ENCODE results near the gene ELL. TPM values are rescaled to one million over a fixed set of nuclear protein-coding genes. Genes with fewer than 3 reads are reported as not detected.
A peak's percentile ranks its signal among the peaks of the same experiment; 100 is the strongest.

ELL gene
- total RNA-seq, 1 donor from 2014 or later: 8.1 TPM

- no peak for DNase-seq (ENCODE audit: low read depth)
Measured at GRCh38 chr19:18446811-18447359, 75.0 kb downstream of the ELL start.

DNA sequence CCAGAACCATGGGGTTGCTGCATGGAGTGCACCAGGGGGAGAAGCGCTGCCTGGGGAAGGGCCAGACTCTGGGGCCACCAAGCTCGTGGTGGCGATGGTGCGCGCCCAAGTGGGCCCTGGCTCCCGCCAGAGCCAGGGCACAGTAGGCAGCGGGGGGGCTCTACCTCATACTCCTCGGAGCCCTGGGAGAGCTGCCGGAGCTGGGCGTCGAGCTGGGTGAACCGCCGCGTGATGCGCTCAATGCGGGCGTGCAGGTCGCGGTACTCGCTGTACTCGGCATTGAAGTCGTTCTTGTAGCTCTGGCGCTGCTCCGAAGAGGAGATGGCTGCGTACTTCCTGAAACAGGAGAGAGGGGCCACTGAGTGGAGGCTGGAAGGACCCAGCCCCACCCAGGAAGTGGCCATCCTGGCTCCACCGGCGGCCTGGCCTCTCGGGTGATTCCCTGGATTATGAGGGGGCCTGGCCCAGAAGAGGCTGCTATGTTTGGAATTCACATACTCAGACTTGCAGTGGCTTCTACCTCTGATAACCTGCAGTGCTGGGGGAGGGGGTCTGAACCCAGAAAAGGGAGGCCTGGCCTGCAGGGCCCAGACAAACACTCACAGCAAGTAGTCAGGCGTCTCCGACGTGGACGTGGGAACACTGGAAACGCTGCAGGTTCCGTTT, 75.6 kb downstream of the ELL start:
- DNase-seq (ENCODE audit: low read depth): no peak

DNA sequence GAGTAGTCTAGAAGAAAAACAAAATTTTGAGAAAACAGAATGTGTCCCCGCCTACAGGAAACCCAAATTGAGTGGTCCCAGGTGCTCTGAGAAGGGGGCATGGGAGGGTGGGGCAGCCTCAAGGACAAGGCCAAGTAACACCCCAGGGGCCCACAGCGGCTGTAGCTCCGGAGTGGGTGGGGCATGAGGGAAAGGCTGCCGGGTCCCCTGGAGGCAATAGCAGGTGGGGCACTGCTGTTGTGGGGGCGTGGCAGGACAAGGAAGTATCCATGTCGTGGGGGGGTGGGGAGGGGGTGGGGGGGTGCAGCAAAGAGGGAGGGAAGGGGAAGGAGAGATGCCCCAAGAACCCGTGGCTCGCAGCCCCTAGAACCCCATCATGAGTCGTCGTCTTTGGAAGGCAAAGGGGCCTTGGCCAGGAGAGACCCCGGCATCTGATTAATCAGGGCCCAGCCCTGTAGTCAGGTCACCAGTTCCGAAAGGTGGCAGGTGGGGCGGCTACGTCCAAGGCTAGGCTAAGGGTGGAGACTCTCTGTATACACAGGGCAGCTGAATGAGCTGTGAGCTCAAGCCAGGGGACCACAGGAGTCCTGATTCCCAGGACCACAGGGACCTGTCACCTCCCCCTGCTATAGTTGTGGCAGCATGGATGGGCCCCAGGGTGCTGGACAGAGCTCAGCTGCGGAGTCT, 76.5 kb downstream of the ELL start:
- DNase-seq (ENCODE audit: low read depth): peak; percentile 40

GRCh38 chr19:18444513-18444912, 77.4 kb downstream of the ELL start:
- peak; percentile 38 for DNase-seq (ENCODE audit: low read depth)

DNA sequence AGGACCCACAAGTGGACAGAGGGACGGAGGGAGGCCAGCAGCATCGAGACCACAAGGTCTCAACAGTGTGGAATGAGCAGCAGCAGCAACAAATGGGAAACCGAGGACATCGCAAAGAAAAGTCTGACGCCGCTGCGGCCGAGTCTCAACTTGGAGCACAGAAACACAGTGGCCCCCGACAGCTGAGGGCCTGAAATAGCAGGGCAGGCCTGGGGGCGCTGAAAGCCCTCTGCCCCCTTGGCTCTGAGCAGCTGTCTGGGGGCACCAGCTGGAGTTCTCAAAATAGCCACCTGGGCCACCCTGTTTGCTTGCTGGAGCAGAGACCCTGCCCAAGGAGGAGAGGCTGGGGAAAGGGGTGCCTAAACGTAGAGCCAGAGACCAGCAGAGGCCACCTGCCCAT, 78.0 kb downstream of the ELL start:
- DNase-seq (ENCODE audit: low read depth): peak; percentile 91

- DNase-seq (ENCODE audit: low read depth): no peak
Measured at GRCh38 chr19:18443406-18443805, 78.5 kb downstream of the ELL start.

- no peak for DNase-seq (ENCODE audit: low read depth)
Measured at GRCh38 chr19:18442941-18443340, 78.9 kb downstream of the ELL start.

GRCh38 chr19:18441804-18442788, 79.8 kb downstream of the ELL start:
- no peak for DNase-seq (ENCODE audit: low read depth)

DNA sequence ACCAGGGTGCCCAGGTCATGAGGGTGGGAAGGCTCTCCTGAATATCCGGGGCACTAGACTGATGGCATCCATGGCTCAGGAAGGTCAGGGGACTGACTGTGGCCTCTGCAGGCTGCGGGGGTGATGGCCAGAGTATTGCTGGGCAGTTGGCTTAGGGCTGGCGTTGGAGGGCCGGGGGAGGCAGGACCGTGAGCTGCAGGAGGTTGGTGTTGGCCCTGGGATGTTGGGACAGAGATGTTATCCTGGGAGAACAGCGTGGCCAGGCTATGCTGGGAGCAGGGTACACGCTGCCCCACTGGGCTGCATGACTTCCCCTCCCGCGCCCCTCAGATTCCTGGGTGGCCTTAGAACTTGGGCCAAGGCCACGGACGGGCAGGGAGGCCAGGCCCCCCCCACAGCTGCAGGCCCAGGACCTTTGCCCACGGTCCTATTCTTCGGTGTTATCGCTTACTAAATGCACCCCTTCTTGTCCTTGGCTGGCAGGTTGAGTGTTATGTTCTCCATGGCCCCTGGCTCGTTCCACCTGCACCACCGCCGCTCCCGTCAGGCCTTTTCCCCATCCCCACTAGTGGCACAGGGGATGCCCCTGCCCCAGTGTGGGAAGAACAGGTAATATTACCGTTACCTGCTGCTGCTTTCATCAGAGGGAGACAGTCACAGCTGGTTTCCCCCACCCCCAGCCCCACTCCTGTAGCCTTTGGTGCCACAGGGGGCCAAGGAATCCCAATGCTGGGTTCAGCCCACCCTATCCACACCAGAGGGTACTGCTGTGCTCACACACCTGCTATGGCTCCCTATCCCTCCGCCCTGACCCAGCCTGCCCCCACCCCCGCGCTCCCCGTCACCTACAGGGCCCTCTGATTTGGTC, 80.7 kb downstream of the ELL start:
- no peak for DNase-seq (ENCODE audit: low read depth)

- DNase-seq (ENCODE audit: low read depth): no peak
Measured at GRCh38 chr19:18440415-18440877, 81.4 kb downstream of the ELL start.

GRCh38 chr19:18439910-18440237, 82.0 kb downstream of the ELL start:
- DNase-seq (ENCODE audit: low read depth): no peak

- DNase-seq (ENCODE audit: low read depth): no peak
Measured at GRCh38 chr19:18439025-18439909, 82.6 kb downstream of the ELL start.

- DNase-seq (ENCODE audit: low read depth): no peak
Measured at GRCh38 chr19:18438331-18439024, 83.4 kb downstream of the ELL start.

GRCh38 chr19:18437491-18438330, 84.2 kb downstream of the ELL start, which contains the start of gene ISYNA1:
Gene ISYNA1, minus strand, starts transcription at chr19:18438133. Its CDS starts 154 bp downstream, at chr19:18437979.
- DNase-seq (ENCODE audit: low read depth): no peak

GRCh38 chr19:18436671-18437490, 85.0 kb downstream of the ELL start:
- DNase-seq (ENCODE audit: low read depth): peak; percentile 70

DNA sequence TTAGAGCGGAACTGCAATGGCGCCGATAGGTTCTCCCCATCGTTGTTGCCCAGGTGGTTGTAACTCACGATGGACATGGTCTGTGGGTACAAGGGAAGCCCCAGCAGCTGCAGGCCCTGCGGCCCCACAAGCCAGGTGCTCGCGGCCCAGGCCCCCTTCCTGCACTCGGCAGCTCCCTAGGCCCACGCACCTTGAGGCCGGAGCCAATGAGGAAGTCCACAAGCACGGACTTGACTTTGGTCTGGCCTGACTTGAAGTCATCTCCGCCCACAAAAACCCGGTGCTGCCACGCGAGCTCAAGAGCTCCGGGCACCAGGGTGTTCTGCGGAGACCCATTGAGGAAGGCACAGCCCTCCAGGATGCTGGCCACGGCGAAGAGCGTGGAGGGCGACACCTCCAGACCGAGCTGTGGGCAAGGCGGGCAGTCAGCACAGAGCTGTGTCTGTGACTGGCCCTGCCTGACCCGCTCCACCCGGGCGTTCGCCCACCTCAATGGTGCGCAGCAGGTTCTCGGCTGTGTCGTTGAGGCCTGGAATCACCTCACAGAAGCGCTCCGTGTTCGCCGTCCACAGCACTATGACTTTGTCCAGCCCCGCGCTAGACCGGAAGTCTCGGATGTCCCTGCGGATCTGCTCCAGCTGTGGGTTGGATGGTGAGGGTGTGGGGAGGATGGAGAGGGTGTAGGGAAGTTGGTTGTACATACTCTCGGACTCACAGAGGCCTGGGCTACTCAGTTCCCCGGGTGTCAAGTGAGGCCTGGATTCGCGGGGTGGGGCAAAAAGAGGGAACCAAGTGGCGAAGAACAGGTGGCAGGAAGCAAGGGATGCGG, 85.8 kb downstream of the ELL start:
- DNase-seq (ENCODE audit: low read depth): no peak

Measured in myocyte (in vitro differentiated cells).